ENCODE data around the gene SART1.
A peak's percentile ranks its signal among the peaks of the same experiment; 100 is the strongest.

Gene SART1

GRCh38 chr11:65958774-65959420 is 2.6 kb upstream of the SART1 start:
- in situ Hi-C loops (cut with HindIII; ENCODE audit: low sequenced_read_pairs) = no loop called here
- TF ChIP-seq, protein P1, sequence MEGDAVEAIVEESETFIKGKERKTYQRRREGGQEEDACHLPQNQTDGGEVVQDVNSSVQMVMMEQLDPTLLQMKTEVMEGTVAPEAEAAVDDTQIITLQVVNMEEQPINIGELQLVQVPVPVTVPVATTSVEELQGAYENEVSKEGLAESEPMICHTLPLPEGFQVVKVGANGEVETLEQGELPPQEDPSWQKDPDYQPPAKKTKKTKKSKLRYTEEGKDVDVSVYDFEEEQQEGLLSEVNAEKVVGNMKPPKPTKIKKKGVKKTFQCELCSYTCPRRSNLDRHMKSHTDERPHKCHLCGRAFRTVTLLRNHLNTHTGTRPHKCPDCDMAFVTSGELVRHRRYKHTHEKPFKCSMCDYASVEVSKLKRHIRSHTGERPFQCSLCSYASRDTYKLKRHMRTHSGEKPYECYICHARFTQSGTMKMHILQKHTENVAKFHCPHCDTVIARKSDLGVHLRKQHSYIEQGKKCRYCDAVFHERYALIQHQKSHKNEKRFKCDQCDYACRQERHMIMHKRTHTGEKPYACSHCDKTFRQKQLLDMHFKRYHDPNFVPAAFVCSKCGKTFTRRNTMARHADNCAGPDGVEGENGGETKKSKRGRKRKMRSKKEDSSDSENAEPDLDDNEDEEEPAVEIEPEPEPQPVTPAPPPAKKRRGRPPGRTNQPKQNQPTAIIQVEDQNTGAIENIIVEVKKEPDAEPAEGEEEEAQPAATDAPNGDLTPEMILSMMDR (IDR thresholded peaks at IDR 0.05; ENCODE audit: low read depth, low read length, missing control alignments) = no peak
- H3K4me3 ChIP-seq (ENCODE audit: low read depth, low read length) = no peak overlapping the region
- DNase-seq (ENCODE audit: low read depth) = no peak

DNA sequence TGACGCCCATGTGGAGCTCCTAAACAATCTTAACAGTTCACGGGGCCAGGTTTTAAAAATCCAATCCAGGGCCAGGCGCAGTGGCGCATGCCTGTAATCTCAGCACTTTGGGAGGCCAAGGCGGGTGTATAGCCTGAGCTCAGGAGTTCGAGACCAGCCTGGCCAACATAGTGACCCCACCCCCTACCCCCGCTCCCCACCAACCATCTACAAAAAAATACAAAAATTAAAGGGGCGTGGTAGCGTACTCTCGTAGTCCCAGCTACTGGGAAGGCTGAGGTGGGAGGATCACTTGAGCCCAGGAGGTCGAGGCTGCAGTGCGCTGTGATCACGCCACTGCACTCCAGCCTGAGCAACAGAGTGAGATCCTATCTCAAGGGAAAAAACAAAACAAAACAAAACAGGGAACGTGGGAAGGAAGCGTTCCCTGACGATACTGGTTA is 689 bp upstream of the SART1 start:
- TF ChIP-seq, protein P1 (IDR thresholded peaks at IDR 0.05; ENCODE audit: low read depth, low read length, missing control alignments) = no peak
- no peak for DNase-seq (ENCODE audit: low read depth)

GRCh38 chr11:65962141-65962564 is 619 bp downstream of the SART1 start:
- TF ChIP-seq, protein P1 (IDR thresholded peaks at IDR 0.05; ENCODE audit: low read depth, low read length, missing control alignments) = no peak
- peak overlapping the region; percentile 91 for H3K4me3 ChIP-seq (ENCODE audit: low read depth, low read length)
- no peak for DNase-seq (ENCODE audit: low read depth)
- in situ Hi-C loops (cut with HindIII; ENCODE audit: low sequenced_read_pairs) = no loop called here

More for the DNA sequence above, 689 bp upstream of the SART1 start:
- in situ Hi-C loops (cut with HindIII; ENCODE audit: low sequenced_read_pairs) = no loop called here
- H3K4me3 ChIP-seq (ENCODE audit: low read depth, low read length) = peak overlapping the region; percentile 91

GRCh38 chr11:65964906-65965305 is 3.4 kb downstream of the SART1 start:
- H3K4me3 ChIP-seq (ENCODE audit: low read depth, low read length) = no peak overlapping the region
- no peak for DNase-seq (ENCODE audit: low read depth)
- in situ Hi-C loops (cut with HindIII; ENCODE audit: low sequenced_read_pairs) = no loop called here
- TF ChIP-seq, protein P1 (IDR thresholded peaks at IDR 0.05; ENCODE audit: low read depth, low read length, missing control alignments) = no peak

GRCh38 chr11:65965986-65966762 is 4.6 kb downstream of the SART1 start:
- TF ChIP-seq, protein P1 (IDR thresholded peaks at IDR 0.05; ENCODE audit: low read depth, low read length, missing control alignments) = no peak
- DNase-seq (ENCODE audit: low read depth) = no peak
- H3K4me3 ChIP-seq (ENCODE audit: low read depth, low read length) = no peak overlapping the region
- in situ Hi-C loops (cut with HindIII; ENCODE audit: low sequenced_read_pairs) = no loop called here

DNA sequence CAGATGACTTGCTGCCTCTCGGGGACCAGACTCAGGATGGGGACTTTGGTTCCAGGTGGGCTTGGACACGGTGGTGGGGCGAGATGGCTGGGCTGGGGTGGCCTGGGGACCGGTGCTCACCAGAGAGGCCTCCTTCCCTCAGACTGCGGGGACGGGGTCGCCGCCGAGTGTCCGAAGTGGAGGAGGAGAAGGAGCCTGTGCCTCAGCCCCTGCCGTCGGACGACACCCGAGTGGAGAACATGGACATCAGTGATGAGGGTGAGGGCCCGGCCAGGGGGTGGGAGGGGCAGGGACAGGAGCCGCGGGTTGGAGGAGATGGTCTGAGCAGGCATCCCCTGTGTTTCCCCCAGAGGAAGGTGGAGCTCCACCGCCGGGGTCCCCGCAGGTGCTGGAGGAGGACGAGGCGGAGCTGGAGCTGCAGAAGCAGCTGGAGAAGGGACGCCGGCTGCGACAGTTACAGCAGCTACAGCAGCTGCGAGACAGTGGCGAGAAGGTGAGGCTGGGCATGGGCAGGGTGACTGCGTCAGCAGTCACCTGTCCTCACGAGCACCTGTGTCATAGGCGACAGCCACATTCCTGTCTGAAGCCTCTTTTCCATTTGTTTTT is 5.9 kb downstream of the SART1 start:
- in situ Hi-C loops (cut with HindIII; ENCODE audit: low sequenced_read_pairs) = no loop called here
- no peak for DNase-seq (ENCODE audit: low read depth)

More for the DNA sequence above, 5.9 kb downstream of the SART1 start:
- H3K4me3 ChIP-seq (ENCODE audit: low read depth, low read length) = no peak overlapping the region
- TF ChIP-seq, protein P1 (IDR thresholded peaks at IDR 0.05; ENCODE audit: low read depth, low read length, missing control alignments) = no peak

All from astrocyte of the cerebellum (primary cell).